Spleen (tissue), 7 donors: Measurements from ENCODE around the gene C2CD2.

ENCODE experiments used
- POLR2A ChIP-seq, 3 donors: fragments of 450-650 bp; IDR thresholded peaks; one replicate each; pipeline ENCODE4 v1.5.1; 2017; ENCODE audit warnings: antibody characterized with exemption in 3 of 3, mild to moderate bottlenecking in 1 of 3
- POLR2AphosphoS5 ChIP-seq, 3 donors: sonication (generic); formaldehyde crosslinking; IDR thresholded peaks; one replicate each; pipeline ENCODE4 v1.5.1; 2017; ENCODE audit warnings: antibody characterized with exemption in 3 of 3
- TF ChIP-seq, protein P1 (sequence below), 11 experiments: fragments of 200-600 bp in 7 of 11; fragments of 450-650 bp in 4 of 11; sonication (generic) in 4 of 11; IDR thresholded peaks in 8 of 11; conservative IDR thresholded peaks in 3 of 11; 1 replicate in 7 of 11; 2 replicates in 4 of 11; pipeline versions ENCODE4 v1.4.0 to v1.8.0; 2016 to 2021; ENCODE audit warnings: antibody characterized with exemption in 11 of 11, inconsistent platforms in 4 of 11, mild to moderate bottlenecking in 1 of 11
- donor health status: DM: no; HTN: no; CAD: no; lungs with moderate emphysema.
- donor health status: DM: no; HTN: no; CAD: no.
- donor health status: DM: no; HTN: no; CAD: no.

- TF ChIP-seq, protein P1, sequence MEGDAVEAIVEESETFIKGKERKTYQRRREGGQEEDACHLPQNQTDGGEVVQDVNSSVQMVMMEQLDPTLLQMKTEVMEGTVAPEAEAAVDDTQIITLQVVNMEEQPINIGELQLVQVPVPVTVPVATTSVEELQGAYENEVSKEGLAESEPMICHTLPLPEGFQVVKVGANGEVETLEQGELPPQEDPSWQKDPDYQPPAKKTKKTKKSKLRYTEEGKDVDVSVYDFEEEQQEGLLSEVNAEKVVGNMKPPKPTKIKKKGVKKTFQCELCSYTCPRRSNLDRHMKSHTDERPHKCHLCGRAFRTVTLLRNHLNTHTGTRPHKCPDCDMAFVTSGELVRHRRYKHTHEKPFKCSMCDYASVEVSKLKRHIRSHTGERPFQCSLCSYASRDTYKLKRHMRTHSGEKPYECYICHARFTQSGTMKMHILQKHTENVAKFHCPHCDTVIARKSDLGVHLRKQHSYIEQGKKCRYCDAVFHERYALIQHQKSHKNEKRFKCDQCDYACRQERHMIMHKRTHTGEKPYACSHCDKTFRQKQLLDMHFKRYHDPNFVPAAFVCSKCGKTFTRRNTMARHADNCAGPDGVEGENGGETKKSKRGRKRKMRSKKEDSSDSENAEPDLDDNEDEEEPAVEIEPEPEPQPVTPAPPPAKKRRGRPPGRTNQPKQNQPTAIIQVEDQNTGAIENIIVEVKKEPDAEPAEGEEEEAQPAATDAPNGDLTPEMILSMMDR (IDR thresholded peaks at IDR 0.05 in 8 of 11, conservative IDR thresholded peaks at IDR 0.05 in 3 of 11) = no peak
- TF ChIP-seq POLR2AphosphoS5 (IDR thresholded peaks at IDR 0.05) (no peak), POLR2A (IDR thresholded peaks at IDR 0.05) (no peak)
These were observed 97.2 kb downstream of the C2CD2 start for GRCh38 chr21:41856572-41856971.
